HG03135 (cell line): Measurements from ENCODE around the gene ENGASE.

Experiments used
- ATAC-seq: cut with Tn5 transposase; IDR thresholded peaks from one replicate; pipeline ENCODE4 v1.9.1; 2021; ENCODE audit warnings: mild to moderate bottlenecking, moderate library complexity; ENCODE audit not compliant: unreplicated experiment

ENGASE gene

DNA sequence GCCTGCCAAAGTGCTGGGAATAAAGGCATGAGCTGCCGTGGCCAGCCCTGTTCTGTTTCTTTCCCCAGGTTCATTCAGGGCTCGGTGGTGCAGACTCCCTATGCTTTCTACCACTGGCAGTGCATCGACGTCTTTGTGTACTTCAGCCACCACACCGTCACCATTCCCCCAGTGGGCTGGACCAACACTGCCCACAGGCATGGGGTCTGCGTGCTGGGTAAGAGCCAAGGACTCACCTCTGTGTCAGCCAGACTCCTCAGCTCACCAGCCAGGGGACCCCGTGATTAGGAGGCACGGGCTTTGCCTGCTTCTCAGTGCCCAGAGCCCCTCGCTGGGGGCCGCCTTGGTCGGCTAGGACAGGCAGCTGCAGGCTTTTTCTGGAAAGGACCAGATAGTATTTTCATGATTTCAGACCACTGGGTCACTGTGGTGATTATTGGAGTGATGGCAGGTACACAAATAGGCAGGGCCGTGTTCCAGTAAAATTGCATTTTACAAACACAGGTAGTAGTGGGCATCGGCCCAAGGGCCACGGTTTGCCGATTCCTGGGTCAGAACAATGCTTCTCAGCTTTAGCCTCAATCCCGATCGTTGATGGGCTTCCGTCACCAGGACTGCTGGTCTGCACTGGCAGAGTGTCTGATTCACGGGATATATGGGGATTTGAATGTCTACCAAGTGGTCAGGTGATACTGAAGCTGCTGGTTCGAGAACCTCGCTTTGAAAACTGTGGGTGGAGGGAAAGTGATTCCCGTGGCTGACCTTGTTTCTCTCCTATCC lies 5.0 kb downstream of the ENGASE start:
- ATAC-seq: no peak

DNA sequence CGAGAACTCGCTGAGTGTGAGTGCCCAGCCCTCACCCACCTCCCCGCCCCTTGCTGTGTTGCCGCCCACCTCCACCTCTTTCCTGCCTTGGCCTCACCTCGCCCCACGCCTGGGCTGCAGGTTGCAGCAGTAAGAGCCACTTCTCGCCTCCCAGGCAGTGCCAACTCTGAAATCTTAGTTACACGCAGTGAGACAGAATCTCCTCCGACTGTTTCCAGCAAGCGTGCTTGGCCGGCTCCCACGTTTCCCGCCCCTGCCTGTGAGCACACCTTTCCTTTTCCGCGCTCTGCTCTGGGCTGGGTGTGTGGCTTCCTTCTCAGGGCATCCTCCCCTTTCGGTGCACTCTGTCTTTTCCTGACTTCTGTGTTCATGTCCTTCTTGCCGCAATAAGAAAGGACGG lies 5.7 kb downstream of the ENGASE start:
- no peak for ATAC-seq

- ATAC-seq: no peak
These were observed 6.2 kb downstream of the ENGASE start for GRCh38 chr17:79080761-79081290.

- no peak for ATAC-seq
These were observed 7.1 kb downstream of the ENGASE start for GRCh38 chr17:79081571-79082276.

DNA sequence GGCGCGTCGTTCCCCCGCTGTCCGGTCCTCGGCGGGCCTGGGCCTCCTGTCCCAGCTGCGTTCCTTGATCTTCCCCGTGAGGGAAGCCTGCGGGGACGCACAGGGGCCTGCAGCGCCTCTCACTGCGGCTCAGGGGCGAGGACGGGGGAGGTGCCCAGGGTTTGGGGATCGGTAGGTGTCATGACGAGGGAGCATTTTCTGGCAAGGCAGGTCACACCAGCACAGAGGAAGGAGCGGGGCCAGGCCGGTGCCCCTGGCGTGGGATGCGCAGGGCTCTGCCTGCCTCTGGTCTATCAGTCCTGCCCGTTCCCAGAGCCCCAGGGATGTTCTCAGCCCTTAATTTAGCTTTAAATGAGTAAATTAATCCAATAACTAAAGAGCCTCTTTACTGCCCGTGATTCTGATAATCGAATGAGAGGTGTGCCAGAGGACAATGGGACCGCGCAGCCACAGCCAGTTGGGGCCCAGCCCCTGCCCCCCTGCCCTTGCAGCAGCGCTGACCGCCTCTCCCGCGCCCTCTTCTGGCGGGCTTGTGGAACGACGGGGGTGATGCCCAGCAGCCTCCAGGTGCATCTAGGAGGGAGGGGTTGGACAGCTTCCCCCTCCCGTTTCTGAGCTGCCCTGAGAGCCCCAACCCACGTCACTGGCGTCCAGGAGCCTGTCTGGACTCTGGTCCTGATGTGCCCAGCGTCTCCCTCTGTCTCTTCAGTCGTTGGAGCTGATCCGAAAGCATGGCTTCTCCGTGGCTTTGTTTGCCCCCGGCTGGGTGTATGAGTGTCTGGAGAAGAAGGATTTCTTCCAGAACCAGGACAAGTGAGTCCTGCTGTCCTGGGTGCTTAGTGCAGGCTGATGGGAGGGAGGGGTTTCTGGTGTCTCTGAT lies 7.9 kb downstream of the ENGASE start:
- ATAC-seq: no peak

DNA sequence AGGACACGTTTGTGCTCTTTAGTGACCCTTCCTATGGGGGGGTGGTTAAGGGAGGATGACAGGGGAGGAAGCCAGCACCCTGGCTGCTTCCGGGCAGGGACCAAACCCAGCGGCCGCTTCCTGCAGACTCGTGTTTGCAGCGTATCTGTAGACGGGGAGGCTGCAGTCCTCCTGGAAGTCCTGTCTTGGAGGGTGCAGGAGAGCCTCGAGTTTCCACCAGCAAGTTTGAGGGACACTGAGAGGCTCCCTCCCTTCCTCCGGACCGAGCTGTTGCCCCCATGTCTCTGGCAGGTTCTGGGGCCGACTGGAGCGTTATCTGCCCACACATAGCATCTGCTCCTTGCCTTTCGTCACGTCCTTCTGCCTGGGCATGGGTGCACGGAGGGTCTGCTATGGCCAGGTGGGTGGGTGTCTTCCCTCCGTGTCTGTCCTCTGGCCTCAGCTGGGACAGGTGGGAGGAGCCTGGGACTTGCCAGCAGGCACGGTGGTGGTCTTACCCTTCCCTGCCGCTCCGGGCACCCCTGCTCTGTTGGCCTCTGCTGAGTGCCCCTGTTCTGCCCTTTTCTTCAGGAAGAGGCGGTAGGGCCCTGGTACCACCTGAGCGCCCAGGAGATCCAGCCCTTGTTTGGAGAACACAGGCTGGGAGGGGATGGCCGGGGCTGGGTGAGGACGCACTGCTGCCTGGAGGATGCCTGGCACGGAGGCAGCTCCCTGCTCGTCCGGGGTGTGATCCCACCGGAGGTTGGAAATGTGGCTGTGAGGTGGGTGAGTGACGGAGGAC lies 8.8 kb downstream of the ENGASE start:
- ATAC-seq: no peak

DNA sequence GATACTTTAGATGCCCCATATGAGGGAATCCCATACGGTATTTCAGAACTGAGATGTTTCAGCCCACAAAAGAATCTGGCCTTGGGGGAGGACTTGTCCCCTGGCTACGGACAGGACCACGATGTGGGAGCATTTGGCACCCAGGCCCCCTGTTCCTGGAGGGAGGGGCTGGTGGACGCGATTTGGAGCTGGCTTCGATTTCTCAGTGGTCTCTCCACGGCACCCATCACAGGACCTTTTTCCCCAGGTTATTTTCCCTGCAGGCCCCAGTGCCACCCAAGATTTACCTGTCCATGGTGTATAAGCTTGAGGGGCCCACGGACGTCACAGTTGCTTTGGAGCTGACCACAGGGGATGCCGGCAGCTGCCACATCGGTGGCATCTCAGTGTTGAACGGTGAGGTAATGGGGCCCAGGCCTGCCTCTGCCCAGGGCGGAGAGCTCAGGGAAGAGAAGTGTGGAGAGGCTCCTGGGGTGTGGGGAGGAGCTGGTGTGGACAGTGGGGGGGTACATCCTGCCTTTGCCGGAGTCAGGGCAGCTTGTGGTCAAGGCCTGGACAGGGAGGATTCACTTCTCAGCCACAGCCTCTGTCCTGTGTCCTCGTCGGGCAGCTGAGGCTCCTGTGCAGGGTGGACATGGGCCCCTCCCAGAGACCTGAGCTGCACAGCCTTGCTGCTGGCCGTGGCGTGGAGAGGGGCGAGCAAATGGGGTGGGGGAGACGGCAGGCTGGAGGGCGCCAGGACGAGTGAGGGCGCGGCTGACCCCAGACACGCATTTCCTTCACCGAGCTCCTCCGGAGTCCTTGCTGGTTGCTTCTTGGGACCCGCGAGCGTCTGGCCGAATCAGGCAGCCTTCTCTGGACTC lies 9.9 kb downstream of the ENGASE start:
- ATAC-seq: no peak

- ATAC-seq: no peak
These were observed 10.7 kb downstream of the ENGASE start for GRCh38 chr17:79085154-79085920.

DNA sequence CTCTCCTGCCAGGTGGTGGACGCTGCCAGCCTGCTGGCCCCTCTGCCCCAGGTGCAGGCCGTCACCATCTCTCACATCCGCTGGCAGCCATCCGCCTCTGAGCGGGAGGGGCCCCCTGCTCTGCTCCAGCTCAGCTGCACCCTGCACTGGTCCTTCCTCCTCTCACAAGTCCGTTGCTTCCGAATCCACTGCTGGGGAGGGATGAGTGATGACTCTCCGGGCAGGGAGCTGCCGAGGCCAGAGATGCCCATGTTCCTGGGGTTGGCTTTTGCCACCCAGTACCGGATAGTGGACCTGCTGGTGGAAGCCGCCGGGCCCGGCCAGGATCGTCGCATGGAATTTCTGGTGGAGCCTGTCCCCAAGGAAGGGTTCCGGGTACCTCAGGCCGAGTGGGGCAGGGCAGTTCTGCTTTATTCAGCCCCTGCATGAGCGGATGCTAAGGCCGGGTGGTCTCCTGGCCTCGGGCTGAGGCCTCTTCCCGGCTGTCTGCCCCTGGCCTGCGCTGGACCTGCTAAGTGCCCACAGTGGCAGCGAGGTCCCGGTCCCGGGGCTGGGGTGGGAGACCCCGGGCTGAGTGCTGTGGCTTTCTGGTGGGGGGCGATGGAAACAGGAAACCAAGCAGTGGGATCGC lies 11.4 kb downstream of the ENGASE start:
- no peak for ATAC-seq

DNA sequence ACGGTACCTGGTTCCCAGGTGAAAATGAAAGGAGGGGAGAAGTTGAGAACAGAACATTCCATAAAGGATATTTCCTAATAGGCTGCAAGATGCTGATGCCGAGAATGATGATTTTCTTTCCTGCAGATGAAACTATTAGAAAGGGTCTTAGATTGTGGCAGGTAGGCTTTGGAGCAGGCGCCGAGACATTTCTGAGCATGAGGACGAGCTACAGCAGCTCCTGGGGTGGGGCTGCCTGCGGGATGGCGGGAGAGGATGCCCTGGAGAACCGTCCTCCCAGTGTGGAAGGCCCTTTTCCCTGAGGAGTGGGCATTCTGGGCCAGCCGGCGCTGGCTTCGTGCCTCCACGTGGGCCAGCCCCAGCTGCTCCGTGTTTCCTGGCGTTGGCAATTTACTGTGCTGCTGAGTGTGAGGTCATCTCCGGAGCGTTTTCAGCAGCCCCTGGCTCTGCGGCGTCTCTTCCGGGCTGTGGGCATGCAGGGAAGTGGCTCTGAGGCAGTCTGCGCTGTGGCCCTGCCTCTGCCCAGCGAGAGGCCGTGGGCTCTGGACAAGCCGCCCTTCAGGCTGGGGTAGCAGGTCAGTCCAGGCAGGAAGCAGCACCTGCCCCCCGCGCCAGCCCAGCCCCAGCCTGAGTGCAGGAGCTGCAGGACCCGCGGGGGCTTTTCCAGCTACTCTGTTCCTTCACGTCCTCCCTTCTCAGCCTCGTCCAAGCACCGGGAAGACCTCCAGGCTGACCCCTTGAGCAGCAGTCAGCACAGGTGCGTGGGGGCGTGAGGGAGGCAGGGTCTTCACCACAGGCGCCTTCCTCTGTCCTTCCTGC lies 12.2 kb downstream of the ENGASE start:
- ATAC-seq: no peak

GRCh38 chr17:79087428-79088143 lies 13.0 kb downstream of the ENGASE start:
- ATAC-seq: no peak

DNA sequence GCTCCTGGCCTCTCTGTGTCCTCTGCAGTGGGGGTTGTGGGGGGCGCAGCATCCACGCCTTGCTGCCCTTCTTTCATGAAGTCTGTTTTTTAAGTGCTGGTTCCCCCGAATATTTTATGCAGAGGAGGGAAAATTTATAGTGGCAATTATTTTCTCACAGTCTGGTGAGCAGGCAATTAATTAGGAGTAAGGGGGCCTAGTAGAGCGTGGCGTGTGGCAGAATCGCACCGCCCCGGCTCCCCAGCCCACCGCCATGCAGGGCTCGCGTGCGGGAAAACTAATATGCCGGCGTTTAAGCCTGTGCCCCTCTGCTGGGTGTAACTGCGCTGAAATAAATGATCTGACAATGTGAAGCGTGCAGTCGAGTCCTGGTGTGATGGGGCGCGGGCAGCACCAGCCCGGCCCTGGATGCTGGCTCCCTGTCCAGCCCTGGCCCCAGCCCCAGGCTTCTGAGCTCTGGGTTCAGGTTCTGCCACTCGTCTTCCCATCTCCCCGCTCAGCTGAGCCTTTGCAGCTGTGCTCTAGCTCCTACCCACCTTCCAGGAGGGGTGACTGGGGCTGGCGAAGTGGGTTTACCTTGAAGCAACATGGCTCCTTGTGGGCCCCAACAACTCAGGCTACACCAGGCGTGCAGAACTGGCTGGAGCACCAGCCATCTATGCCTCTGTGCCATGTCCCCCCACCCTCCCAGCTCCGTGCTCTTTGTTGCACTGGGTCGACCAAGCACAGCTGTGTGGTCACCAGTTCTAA lies 13.8 kb downstream of the ENGASE start:
- ATAC-seq: no peak

- no peak for ATAC-seq
These were observed 14.3 kb downstream of the ENGASE start for GRCh38 chr17:79088997-79089328.

GRCh38 chr17:79089720-79090442 lies 15.3 kb downstream of the ENGASE start:
- ATAC-seq: no peak

GRCh38 chr17:79090443-79091225 lies 16.0 kb downstream of the ENGASE start:
- no peak for ATAC-seq
